ENCODE results near the gene ADAT1. TPM values are rescaled to one million over a fixed set of nuclear protein-coding genes. Genes with fewer than 3 reads are reported as not detected.
"Not testable (repeated sequence)": the region's sequence is repeated elsewhere in the genome, so short reads cannot be mapped to it uniquely, and the experiment has no call there.

Gene ADAT1
- polyA plus RNA-seq, 1 experiment = 18.9 TPM

GRCh38 chr16:75599452-75600277 lies 23.4 kb downstream of the ADAT1 start:
- TF ChIP-seq CTCF (IDR thresholded peaks at IDR 0.05; ENCODE audit: insufficient read depth, low read depth, low read length) = no peak
- H3K36me3 ChIP-seq (ENCODE audit: control insufficient read depth, insufficient read depth, low read length) = peaks cover 2% of the 10 kb centered on the region
- no peaks in the 10 kb centered on the region for H3K27me3 ChIP-seq (ENCODE audit: control insufficient read depth, insufficient read depth, low read length)
- ChIA-PET POLR2A (interaction anchor here (0.6 kb wide), 1 partner anchor 36 kb away, joined by 7 read pairs; no protein-coding TSS in a partner anchor), CTCF (interaction anchor here (1.0 to 1.4 kb wide), 2 partner anchors 27 to 82 kb away, joined by 3 read pairs; no protein-coding TSS in a partner anchor)
- DNase-seq (ENCODE audit: low read depth) = no peak
- H3K4me3 ChIP-seq (ENCODE audit: low read depth, low read length) = no peak overlapping the region

GRCh38 chr16:75593825-75594820 lies 29.0 kb downstream of the ADAT1 start:
- ChIA-PET CTCF (interaction anchor here (1.4 to 3.5 kb wide), 3 partner anchors 10 to 123 kb away, joined by 3 to 17 read pairs (median 5); no protein-coding TSS in a partner anchor), POLR2A (no interaction called here)
- peak; percentile 32 for DNase-seq (ENCODE audit: low read depth)
- H3K27me3 ChIP-seq (ENCODE audit: control insufficient read depth, insufficient read depth, low read length) = no peaks in the 10 kb centered on the region
- no peak overlapping the region for H3K4me3 ChIP-seq (ENCODE audit: low read depth, low read length)
- TF ChIP-seq CTCF (IDR thresholded peaks at IDR 0.05; ENCODE audit: insufficient read depth, low read depth, low read length) = no peak
- peaks cover 1% of the 10 kb centered on the region for H3K36me3 ChIP-seq (ENCODE audit: control insufficient read depth, insufficient read depth, low read length)

- Histone ChIP-seq H3K4me3 (ENCODE audit: low read depth, low read length) (no peak overlapping the region), H3K36me3 (ENCODE audit: control insufficient read depth, insufficient read depth, low read length) (peaks cover 1% of the 10 kb centered on the region), H3K27me3 (ENCODE audit: control insufficient read depth, insufficient read depth, low read length) (no peaks in the 10 kb centered on the region)
- ChIA-PET POLR2A (no interaction called here), CTCF (interaction anchor here (1.4 to 3.5 kb wide), 3 partner anchors 9 to 122 kb away, joined by 3 to 17 read pairs (median 5); no protein-coding TSS in a partner anchor)
- DNase-seq (ENCODE audit: low read depth) = no peak
- TF ChIP-seq CTCF (IDR thresholded peaks at IDR 0.05; ENCODE audit: insufficient read depth, low read depth, low read length) = no peak
These were observed 29.8 kb downstream of the ADAT1 start for GRCh38 chr16:75593308-75593707.

- CTCF ChIA-PET = interaction anchor here (0.9 to 3.5 kb wide), 4 partner anchors 11 to 127 kb away, joined by 3 to 17 read pairs (median 4); partner anchors contain the start of gene GABARAPL2
- DNase-seq (ENCODE audit: low read depth); H3K4me3 ChIP-seq (ENCODE audit: low read depth, low read length); H3K27me3 ChIP-seq (ENCODE audit: control insufficient read depth, insufficient read depth, low read length); H3K36me3 ChIP-seq (ENCODE audit: control insufficient read depth, insufficient read depth, low read length); POLR2A ChIA-PET: not testable (repeated sequence)
These were observed 31.2 kb downstream of the ADAT1 start for GRCh38 chr16:75591927-75592326.

- no peaks in the 10 kb centered on the region for H3K27me3 ChIP-seq (ENCODE audit: control insufficient read depth, insufficient read depth, low read length)
- peak; percentile 54 for DNase-seq (ENCODE audit: low read depth)
- CTCF ChIA-PET = interaction anchor here (0.9 to 3.5 kb wide), 8 partner anchors 10 to 392 kb away, joined by 3 to 17 read pairs (median 3); partner anchors contain the start of gene GABARAPL2
- no peak overlapping the region for H3K4me3 ChIP-seq (ENCODE audit: low read depth, low read length)
- POLR2A ChIA-PET = no interaction called here
- TF ChIP-seq CTCF (IDR thresholded peaks at IDR 0.05; ENCODE audit: insufficient read depth, low read depth, low read length) = peak; percentile 28; the same call in 1 of the 2 replicates
- peaks cover 1% of the 10 kb centered on the region for H3K36me3 ChIP-seq (ENCODE audit: control insufficient read depth, insufficient read depth, low read length)
These were observed 31.9 kb downstream of the ADAT1 start for GRCh38 chr16:75590920-75591843.

Data from BJ (cell line).